OCI-LY1 (cell line): ENCODE measurements around the gene CCDC116.

Source experiments
- CTCF ChIP-seq: fragments of 200-600 bp; sonication (generic), shearing (Covaris generic); IDR thresholded peaks from 2 replicates; pipeline ENCODE4 v1.5.1; 2017; ENCODE audit warnings: mild to moderate bottlenecking, antibody characterized with exemption, low read length, moderate library complexity, mixed read lengths
- EZH2 ChIP-seq: fragments of 200-600 bp; sonication (generic), shearing (Covaris generic); IDR thresholded peaks from 2 replicates; pipeline ENCODE4 v1.8.0; 2017; ENCODE audit warnings: borderline replicate concordance, mixed run types, mild to moderate bottlenecking, antibody characterized with exemption, low read length, moderate library complexity, mixed read lengths

- TF ChIP-seq EZH2 (no peak), CTCF (no peak)
Observed at GRCh38 chr22:21657020-21657359, 24.4 kb downstream of the CCDC116 start.
